SK-N-SH (cell line): ENCODE results near the gene NR2F1-AS1. TPM values are rescaled to one million over a fixed set of nuclear protein-coding genes. Genes with fewer than 3 reads are reported as not detected.
A peak's percentile ranks its signal among the peaks of the same experiment; 100 is the strongest.

Experiments
- CTCF ChIA-PET: fragments of 300-600, 350-600 bp; formaldehyde crosslinking; extraction: SDS; loops from one replicate; lab custom pipeline; 2021; lab: Yijun Ruan, JAX
- POLR2A ChIA-PET: fragments of 350-600 bp; sonication (Branson Sonifier 250); formaldehyde crosslinking; extraction: SDS; loops from one replicate; lab custom pipeline; 2020; ENCODE audit warnings: antibody characterized with exemption, inconsistent platforms; lab: Yijun Ruan, JAX
- DNase-seq: peaks from one replicate; pipeline ENCODE4 v3.0.0; 2012
- H2AFZ ChIP-seq: fragments of 200-600 bp; sonication (generic); 2 replicates; pipeline ENCODE4 v1.8.1; 2016; ENCODE audit warnings: antibody characterized with exemption, mild to moderate bottlenecking, low read depth
- H3F3A ChIP-seq: fragments of 200-600 bp; sonication (generic); replicated peaks from 2 replicates; pipeline ENCODE3; 2016; ENCODE audit warnings: antibody characterized with exemption, mild to moderate bottlenecking; ENCODE audit not compliant: insufficient read depth
- H3K27ac ChIP-seq, 2 experiments: fragments of 200-500 bp in 1 of 2; fragments of 200-600 bp in 1 of 2; sonication (Bioruptor generic) in 1 of 2; sonication (generic), shearing (Covaris generic) in 1 of 2; 2 replicates each; pipeline versions ENCODE4 v1.5.1 to v1.6.1; 2014 to 2016; ENCODE audit warnings: low read depth in 2 of 2, inconsistent platforms in 1 of 2, low read length in 1 of 2, mild to moderate bottlenecking in 1 of 2, mixed read lengths in 1 of 2
- H3K27me3 ChIP-seq: fragments of 200-600 bp; sonication (generic), shearing (Covaris generic); 2 replicates; pipeline ENCODE4 v1.6.1; 2016; ENCODE audit warnings: mixed run types; ENCODE audit not compliant: insufficient read depth
- H3K36me3 ChIP-seq, 2 experiments: fragments of 200-500 bp in 1 of 2; fragments of 200-600 bp in 1 of 2; sonication (Bioruptor generic) in 1 of 2; sonication (generic) in 1 of 2; replicated peaks in 1 of 2; 2 replicates each; pipeline versions ENCODE3 to v1.5.1; 2014 to 2016; ENCODE audit warnings: low read length in 1 of 2, mild to moderate bottlenecking in 1 of 2; ENCODE audit not compliant: insufficient read depth in 2 of 2, control insufficient read depth in 1 of 2
- H3K4me1 ChIP-seq, 2 experiments: fragments of 200-500 bp in 1 of 2; fragments of 200-600 bp in 1 of 2; sonication (Bioruptor generic) in 1 of 2; sonication (generic), shearing (Covaris generic) in 1 of 2; 2 replicates each; pipeline versions ENCODE4 v1.5.1 to v1.6.1; 2014 to 2016; ENCODE audit warnings: low read depth in 1 of 2, low read length in 1 of 2, mixed run types in 1 of 2; ENCODE audit not compliant: insufficient read depth in 2 of 2, control insufficient read depth in 1 of 2
- H3K4me2 ChIP-seq: fragments of 200-600 bp; sonication (generic), shearing (Covaris generic); 2 replicates; pipeline ENCODE4 v1.6.1; 2017; ENCODE audit warnings: mixed run types
- H3K4me3 ChIP-seq, 2 experiments: fragments of 200-500 bp in 1 of 2; fragments of 200-600 bp in 1 of 2; sonication (Bioruptor generic) in 1 of 2; sonication (generic), shearing (Covaris generic) in 1 of 2; 2 replicates each; pipeline versions ENCODE4 v1.5.1 to v1.8.1; 2014 to 2016; ENCODE audit warnings: low read depth in 2 of 2, inconsistent platforms in 1 of 2, low read length in 1 of 2, mild to moderate bottlenecking in 1 of 2, mixed read lengths in 1 of 2, moderate library complexity in 1 of 2
- H3K79me2 ChIP-seq: fragments of 200-600 bp; sonication (generic); 2 replicates; pipeline ENCODE4 v1.8.1; 2017; ENCODE audit warnings: mild to moderate bottlenecking; ENCODE audit not compliant: insufficient read depth
- H3K9ac ChIP-seq: fragments of 200-600 bp; sonication (generic); 2 replicates; pipeline ENCODE4 v1.6.1; 2017; ENCODE audit warnings: mixed run types
- H3K9me2 ChIP-seq: fragments of 200-600 bp; sonication (generic); 2 replicates; pipeline ENCODE4 v1.6.1; 2017; ENCODE audit warnings: mixed run types
- H3K9me3 ChIP-seq: fragments of 200-600 bp; sonication (generic); 2 replicates; pipeline ENCODE4 v1.6.1; 2017; ENCODE audit warnings: mixed run types, mild to moderate bottlenecking, moderate library complexity
- H4K20me1 ChIP-seq: fragments of 200-600 bp; sonication (generic); 2 replicates; pipeline ENCODE4 v1.6.1; 2017; ENCODE audit warnings: mild to moderate bottlenecking, mixed run types; ENCODE audit not compliant: insufficient read depth
- CHD2 ChIP-seq: fragments of 150-350 bp; IDR thresholded peaks from 2 replicates; pipeline ENCODE4 v1.6.1; 2018; ENCODE audit warnings: low read length; ENCODE audit not compliant: partially characterized antibody
- ELF1 ChIP-seq: IDR thresholded peaks from 2 replicates; pipeline ENCODE4 v1.4.0; 2012
- EP300 ChIP-seq, 2 experiments: IDR thresholded peaks; 2 replicates each; pipeline versions ENCODE4 v1.4.0 to v1.6.1; 2012; ENCODE audit warnings: borderline replicate concordance in 1 of 2, low read depth in 1 of 2, low read length in 1 of 2
- EZH2phosphoT487 ChIP-seq: fragments of 200-600 bp; sonication (generic); IDR thresholded peaks from 2 replicates; pipeline ENCODE4 v1.6.1; 2017; ENCODE audit warnings: low read depth, mixed run types, mild to moderate bottlenecking, antibody characterized with exemption, moderate library complexity, borderline replicate concordance
- FOXJ3 ChIP-seq: sonication (generic); formaldehyde crosslinking; IDR thresholded peaks from 2 replicates; pipeline ENCODE4 v1.5.1; 2020; ENCODE audit warnings: mild to moderate bottlenecking, missing genetic modification reagents
- FOXM1 ChIP-seq: IDR thresholded peaks from 2 replicates; pipeline ENCODE4 v1.4.0; 2012; ENCODE audit warnings: low read depth, mild to moderate bottlenecking
- GATA2 ChIP-seq: sonication (generic); formaldehyde crosslinking; IDR thresholded peaks from 2 replicates; pipeline ENCODE4 v1.5.0; 2020; ENCODE audit warnings: mild to moderate bottlenecking, missing genetic modification reagents
- JUND ChIP-seq: IDR thresholded peaks from 2 replicates; pipeline ENCODE4 v1.4.0; 2012
- MEF2A ChIP-seq: IDR thresholded peaks from 2 replicates; pipeline ENCODE4 v1.4.0; 2012; ENCODE audit warnings: low read depth, borderline replicate concordance
- NFIC ChIP-seq: IDR thresholded peaks from 2 replicates; pipeline ENCODE4 v1.4.0; 2012; ENCODE audit warnings: borderline replicate concordance
- NRF1 ChIP-seq: IDR thresholded peaks from 2 replicates; pipeline ENCODE4 v1.6.1; 2012; ENCODE audit warnings: low read depth, mild to moderate bottlenecking, low read length
- RXRA ChIP-seq: IDR thresholded peaks from 2 replicates; pipeline ENCODE4 v1.4.0; 2012; ENCODE audit warnings: low read depth, mild to moderate bottlenecking, borderline replicate concordance
- SIN3A ChIP-seq: IDR thresholded peaks from 2 replicates; pipeline ENCODE4 v1.6.1; 2012; ENCODE audit warnings: low read depth, mild to moderate bottlenecking, low read length, moderate library complexity, borderline replicate concordance
- TAF1 ChIP-seq: IDR thresholded peaks from 2 replicates; pipeline ENCODE4 v1.6.1; 2012; ENCODE audit warnings: low read depth, mild to moderate bottlenecking, low read length, moderate library complexity, borderline replicate concordance
- TCF12 ChIP-seq: IDR thresholded peaks from 2 replicates; pipeline ENCODE4 v1.4.0; 2012
- TEAD4 ChIP-seq: IDR thresholded peaks from 2 replicates; pipeline ENCODE4 v1.4.0; 2012; ENCODE audit warnings: mild to moderate bottlenecking, borderline replicate concordance; ENCODE audit not compliant: insufficient read depth
- USF1 ChIP-seq: IDR thresholded peaks from 2 replicates; pipeline ENCODE4 v1.4.0; 2012; ENCODE audit warnings: low read depth, borderline replicate concordance
- YY1 ChIP-seq: IDR thresholded peaks from 2 replicates; pipeline ENCODE4 v1.4.0; 2012; ENCODE audit warnings: low read depth, mild to moderate bottlenecking
- ZBTB33 ChIP-seq: IDR thresholded peaks from 2 replicates; pipeline ENCODE4 v1.4.0; 2012; ENCODE audit warnings: low read depth, borderline replicate concordance
- WGBS: methylation state at CpG from one replicate; pipeline ENCODE4 v1.1.6; 2017; ENCODE audit warnings: low lambda C conversion rate; 5-methylcytosine and 5-hydroxymethylcytosine counted together
- polyA plus RNA-seq, 3 experiments: library from polyadenylated mRNA; depleted of rRNA; stranded (reverse); fragments of >200 nt; gene quantifications; 2 replicates each; pipeline ENCODE4 v1.2.3, GENCODE V29; 2012
- TF ChIP-seq, protein P1 (sequence below): IDR thresholded peaks from 2 replicates; pipeline ENCODE4 v1.4.0; 2012; ENCODE audit warnings: low read depth
- TF ChIP-seq, protein P2 (sequence below): fragments of 150-350 bp; IDR thresholded peaks from 2 replicates; pipeline ENCODE4 v1.6.1; 2017; ENCODE audit warnings: antibody characterized with exemption, low read length, low read depth, borderline replicate concordance
- TF ChIP-seq, protein P3 (sequence below): IDR thresholded peaks from 2 replicates; pipeline ENCODE4; 2012

The NR2F1-AS1 gene
- polyA plus RNA-seq, 1 of the 3 experiments (the other 2 are of a cell fraction), result 7.4 TPM

DNA sequence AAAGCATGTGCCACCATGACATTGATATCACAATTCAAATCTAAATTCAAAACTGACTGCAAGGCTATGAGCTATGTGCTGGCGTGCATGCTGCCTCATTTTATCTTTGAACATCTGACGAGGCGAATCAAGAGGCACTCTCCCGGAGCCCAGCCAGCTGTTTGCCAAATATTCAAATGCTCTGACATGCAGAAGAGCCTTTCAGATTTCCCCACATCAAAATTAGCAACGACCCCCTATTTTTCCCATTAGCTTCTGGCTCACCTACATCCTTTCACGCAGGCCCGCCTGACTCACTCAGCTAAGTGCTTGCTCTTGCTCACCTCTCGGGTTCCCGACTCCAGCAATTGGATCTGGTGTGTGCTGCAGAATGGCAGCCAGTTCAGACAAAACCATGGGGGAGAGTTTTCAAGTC is 159.0 kb downstream of the NR2F1-AS1 start (continued):
- TF ChIP-seq FOXM1, result no peak
- TF ChIP-seq SIN3A, result no peak
- TF ChIP-seq NFIC, result no peak
- TF ChIP-seq EZH2phosphoT487, result no peak
- no peak for TF ChIP-seq USF1
- TF ChIP-seq GATA2 (CRISPR knock-in tag), result peak; percentile 92
- TF ChIP-seq, protein P1, sequence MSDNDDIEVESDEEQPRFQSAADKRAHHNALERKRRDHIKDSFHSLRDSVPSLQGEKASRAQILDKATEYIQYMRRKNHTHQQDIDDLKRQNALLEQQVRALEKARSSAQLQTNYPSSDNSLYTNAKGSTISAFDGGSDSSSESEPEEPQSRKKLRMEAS, result no peak
- TF ChIP-seq FOXJ3, result no peak
- TF ChIP-seq, all 33 proteins: peak for 6

DNA sequence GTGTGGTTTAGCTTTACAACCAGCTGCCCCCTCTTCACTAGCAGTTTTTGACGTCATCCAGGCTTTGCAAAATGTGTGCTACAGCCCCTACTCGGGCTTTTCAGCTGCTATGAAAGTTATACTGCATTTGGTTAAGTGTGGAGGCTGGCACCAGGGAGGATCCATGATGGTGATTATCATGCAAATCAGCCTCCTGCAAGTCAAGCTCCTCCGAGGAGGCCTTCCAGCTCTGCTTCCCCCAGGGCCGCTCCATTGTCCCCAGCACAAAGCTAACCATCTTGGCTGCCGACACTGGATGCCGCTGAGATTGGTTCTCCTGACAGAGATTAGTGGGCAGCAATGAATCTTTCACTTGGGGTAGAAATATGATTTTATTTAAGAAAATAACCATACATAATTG is 159.6 kb downstream of the NR2F1-AS1 start:
- no peaks in the 10 kb centered on the region for H3K27me3 ChIP-seq
- ChIA-PET CTCF (interaction anchor here (1.0 to 1.3 kb wide), 2 partner anchors 35 to 512 kb away, joined by 3 read pairs; no protein-coding TSS in a partner anchor), POLR2A (interaction anchor here (0.6 kb wide), 2 partner anchors 367 to 1005 kb away, joined by 3 read pairs; no protein-coding TSS in a partner anchor)
- H3K9me2 ChIP-seq, result no peaks in the 10 kb centered on the region
- TF ChIP-seq, protein P2, sequence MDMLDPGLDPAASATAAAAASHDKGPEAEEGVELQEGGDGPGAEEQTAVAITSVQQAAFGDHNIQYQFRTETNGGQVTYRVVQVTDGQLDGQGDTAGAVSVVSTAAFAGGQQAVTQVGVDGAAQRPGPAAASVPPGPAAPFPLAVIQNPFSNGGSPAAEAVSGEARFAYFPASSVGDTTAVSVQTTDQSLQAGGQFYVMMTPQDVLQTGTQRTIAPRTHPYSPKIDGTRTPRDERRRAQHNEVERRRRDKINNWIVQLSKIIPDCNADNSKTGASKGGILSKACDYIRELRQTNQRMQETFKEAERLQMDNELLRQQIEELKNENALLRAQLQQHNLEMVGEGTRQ, result no peak
- no peak for TF ChIP-seq TCF12
- TF ChIP-seq TEAD4, result no peak
- no peak for TF ChIP-seq RXRA
- TF ChIP-seq JUND, result no peak
- no peak for TF ChIP-seq EZH2phosphoT487
- TF ChIP-seq GATA2 (CRISPR knock-in tag), result no peak
- no peak for TF ChIP-seq ZBTB33
- TF ChIP-seq EP300 (IDR thresholded peaks at IDR 0.05; ENCODE audit: borderline replicate concordance in 1 of 2, low read depth in 1 of 2, low read length in 1 of 2), result no peak
- TF ChIP-seq FOXJ3, result no peak
- no peak for TF ChIP-seq SIN3A
- no peak for TF ChIP-seq ELF1
- TF ChIP-seq NRF1, result no peak
- TF ChIP-seq, protein P3, sequence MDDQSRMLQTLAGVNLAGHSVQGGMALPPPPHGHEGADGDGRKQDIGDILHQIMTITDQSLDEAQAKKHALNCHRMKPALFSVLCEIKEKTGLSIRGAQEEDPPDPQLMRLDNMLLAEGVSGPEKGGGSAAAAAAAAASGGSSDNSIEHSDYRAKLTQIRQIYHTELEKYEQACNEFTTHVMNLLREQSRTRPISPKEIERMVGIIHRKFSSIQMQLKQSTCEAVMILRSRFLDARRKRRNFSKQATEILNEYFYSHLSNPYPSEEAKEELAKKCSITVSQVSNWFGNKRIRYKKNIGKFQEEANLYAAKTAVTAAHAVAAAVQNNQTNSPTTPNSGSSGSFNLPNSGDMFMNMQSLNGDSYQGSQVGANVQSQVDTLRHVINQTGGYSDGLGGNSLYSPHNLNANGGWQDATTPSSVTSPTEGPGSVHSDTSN, result no peak
- TF ChIP-seq TAF1, result no peak
- no peak for TF ChIP-seq MEF2A
- TF ChIP-seq CHD2, result no peak
- no peak for TF ChIP-seq YY1
- H3K9me3 ChIP-seq, result no peaks in the 10 kb centered on the region
- H3K4me2 ChIP-seq, result no peak overlapping the region
- no peaks in the 10 kb centered on the region for H4K20me1 ChIP-seq
- no peak overlapping the region for H3K9ac ChIP-seq
- WGBS, result 83% methylated on average over 6 of the region's 6 CpGs
- H3K36me3 ChIP-seq, result no peaks in the 10 kb centered on the region
- DNase-seq, result no peak
- peaks cover 0 to 20% of the 10 kb centered on the region in 2 experiments; a peak in 2 of 4 replicates for H3K4me1 ChIP-seq
- no peak overlapping the region for H2AFZ ChIP-seq
- no peaks in the 10 kb centered on the region for H3F3A ChIP-seq
- no peaks in the 10 kb centered on the region for H3K79me2 ChIP-seq
- H3K27ac ChIP-seq, result peak overlapping the region in 1 of 2 experiments; percentile 58; a peak in 1 of 4 replicates
- H3K4me3 ChIP-seq, result no peak overlapping the region
